ENCODE data around the gene HTR1D.
"Not testable (repeated sequence)": the region's sequence is repeated elsewhere in the genome, so short reads cannot be mapped to it uniquely, and the experiment has no call there.

HTR1D gene

DNA sequence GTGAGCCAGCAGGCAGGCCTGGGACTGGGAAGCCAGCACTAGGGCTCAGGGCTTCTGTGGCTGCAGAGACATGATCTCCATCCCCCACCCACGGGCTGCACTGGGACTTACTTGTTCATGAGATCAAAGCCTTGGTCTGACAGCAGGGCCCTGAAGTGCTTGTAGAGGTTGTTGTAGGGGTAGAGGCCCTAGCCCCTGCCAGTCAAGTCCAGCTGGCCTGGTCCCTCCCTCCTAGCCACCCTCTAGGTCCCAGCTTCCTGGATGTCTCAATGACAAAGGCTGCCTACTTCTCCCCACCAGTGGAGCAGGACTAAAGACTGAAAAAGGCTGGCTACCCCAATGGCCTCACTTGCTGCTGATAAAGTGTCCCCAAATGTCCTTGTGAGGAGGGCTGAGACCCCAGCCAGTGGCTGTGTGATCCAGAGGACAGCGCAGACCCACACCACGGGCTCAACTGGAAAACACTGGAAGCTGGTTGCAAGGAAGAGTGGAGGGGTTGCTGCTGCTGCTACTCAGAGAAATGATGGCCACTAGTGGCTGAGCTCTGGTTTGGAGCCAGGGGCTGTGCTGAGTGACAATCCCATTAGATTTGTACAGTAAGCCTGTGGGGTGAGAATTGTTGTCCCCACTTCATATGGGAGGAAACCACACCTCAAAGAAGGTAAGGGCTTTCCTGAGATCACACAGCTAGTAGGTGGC, 1.4 kb downstream of the HTR1D start:
- FAIRE-seq = no peak

DNA sequence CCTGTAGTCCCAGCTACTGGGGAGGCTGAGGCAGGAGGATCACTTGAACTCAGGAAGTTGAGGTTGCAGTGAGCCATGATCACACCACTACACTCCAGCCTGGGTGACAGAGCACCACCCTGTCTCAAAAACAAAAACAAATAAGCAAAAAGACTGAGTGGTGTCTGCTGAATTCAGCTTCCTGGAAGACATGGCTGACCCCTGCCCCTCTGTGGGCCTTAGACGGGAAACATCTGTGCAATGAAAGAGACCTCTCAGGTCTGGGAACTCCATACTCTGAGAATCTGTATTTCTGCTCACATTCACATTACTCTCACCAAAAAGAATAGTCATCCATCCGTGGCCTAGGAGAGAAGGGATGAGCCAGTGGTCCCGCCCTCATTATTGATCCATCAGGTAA, 2.0 kb downstream of the HTR1D start:
- no peak for FAIRE-seq

DNA sequence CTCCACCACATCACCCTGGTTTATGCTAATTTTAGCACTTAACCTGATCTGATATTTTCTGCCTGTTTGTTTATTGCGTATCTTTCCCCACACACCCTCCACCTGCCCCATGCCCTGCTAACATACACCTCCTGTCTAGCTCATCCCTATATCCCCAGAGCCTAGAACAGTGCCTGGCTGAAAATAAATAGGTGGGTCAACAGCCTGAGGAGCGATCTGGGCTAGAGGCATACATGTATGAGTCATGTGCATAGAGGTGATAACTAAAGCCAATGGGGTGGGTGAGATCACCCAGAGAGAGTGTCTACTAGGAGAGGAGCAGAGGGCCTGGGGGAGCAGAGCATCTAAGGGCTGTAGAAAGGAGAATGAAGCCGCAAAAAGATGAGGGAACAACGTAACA, 2.7 kb downstream of the HTR1D start:
- no peak for FAIRE-seq

DNA sequence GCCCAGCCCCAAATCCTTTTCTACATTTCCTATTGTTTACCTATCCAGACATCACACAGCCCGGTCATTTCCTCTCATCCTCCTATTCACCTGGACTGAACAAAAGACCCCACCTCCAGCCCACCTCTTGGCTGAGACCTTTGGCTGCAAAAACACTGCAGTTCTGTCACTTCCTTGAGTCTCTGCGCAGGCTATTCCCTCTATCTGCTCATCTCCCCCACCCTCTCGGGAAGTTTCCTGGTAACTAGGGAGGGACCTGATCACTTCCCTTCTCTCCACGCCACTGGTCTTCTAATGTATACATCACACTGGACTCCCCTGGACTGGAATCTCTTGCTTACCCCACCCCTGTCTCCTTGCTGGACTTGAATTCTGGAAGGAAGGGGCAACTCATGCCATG, 5.3 kb downstream of the HTR1D start:
- FAIRE-seq = no peak

DNA sequence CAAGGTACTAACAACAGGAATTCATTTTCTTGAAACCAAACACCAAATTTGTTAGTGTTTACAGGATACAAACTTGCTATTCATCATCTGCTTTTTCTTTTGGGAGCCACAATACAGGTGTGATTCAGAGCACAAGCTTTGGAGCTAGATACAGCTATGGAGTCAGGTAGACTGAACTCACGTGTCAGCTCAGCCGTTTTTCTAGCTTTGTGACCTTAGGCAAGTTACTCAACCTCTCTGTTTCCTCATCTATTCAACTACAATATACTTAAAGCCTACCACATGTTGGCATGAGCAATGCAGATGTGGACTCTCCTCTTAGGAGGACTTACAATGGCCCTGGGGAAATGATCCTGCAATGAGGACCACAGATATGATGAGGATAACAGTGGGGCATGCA, 6.3 kb downstream of the HTR1D start:
- FAIRE-seq = no peak

DNA sequence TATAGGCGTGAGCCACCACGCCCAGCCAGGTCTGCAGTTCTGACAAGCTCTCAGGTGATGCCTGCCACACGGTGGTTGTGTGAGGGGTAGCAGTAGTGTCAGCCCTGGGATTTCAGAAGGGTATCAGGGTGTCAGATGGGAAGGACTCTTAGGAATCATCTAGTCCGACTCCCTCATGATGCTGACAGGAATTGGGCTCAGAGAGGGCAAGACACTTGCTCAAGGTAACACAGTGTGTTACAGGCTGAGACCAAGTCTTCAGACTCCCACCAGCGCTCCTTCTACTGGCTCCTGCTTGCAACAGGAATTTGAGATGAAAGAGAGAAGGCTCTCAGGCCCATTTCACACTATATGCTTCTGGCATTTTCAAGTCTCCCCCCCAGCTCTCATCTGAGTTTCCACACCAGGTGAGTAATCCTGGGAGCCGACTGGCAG, 6.9 kb downstream of the HTR1D start:
- FAIRE-seq = no peak

DNA sequence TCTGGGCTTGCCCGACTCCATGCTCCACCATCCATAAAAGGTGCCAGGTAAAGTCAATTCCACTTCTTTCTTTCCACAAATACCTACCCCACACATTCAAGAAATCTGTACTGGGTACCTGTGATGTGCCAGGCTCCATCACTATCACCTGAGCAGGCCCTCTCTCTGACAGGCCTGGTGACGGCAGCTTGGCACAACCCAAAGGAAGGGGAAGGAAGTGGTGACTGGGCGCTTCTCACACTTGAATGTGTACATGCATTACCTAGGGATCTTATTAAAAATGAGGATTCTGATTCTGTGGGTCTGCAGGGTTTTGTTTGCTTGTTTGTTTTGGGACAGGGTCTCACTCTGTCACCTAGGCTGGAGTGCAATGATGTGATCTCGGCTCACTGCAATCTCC, 7.5 kb downstream of the HTR1D start:
- FAIRE-seq = no peak

DNA sequence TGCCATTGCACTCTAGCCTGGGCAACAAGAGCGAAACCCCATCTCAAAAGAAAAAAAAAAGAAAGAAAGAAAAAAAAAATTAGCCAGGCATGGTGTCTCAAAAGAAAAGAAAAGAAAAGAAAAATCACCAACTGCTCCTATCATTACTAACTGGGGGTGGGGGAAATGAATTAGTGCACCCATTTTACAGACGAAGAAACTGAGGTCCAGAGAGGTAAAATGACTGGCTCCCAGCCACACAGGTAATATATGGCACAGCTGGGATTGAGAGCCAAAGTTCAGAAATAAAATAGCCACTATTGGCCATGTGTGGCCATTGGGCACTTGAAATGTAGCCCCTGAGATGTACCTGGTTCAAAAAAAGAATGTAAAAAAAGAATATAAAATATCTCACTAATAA, 8.8 kb downstream of the HTR1D start:
- FAIRE-seq = no peak

DNA sequence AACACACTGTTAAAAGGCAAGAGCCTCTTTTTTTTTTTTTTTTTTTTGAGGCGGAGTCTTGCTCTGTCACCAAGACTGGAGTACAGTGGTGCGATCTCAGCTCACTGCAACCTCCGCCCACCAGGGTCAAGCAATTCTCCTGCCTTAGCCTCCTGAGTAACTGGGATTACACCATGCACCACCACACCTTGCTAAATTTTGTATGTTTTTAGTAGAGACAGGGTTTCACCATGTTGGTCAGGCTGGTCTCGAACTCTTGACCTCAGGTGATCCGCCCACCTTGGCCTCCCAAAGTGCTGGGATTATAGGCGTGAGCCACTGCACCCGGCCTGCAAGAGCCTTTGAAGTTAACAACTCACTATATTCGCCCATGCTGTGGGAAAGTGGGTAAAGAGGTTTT, 9.6 kb downstream of the HTR1D start:
- not testable (repeated sequence) for FAIRE-seq

DNA sequence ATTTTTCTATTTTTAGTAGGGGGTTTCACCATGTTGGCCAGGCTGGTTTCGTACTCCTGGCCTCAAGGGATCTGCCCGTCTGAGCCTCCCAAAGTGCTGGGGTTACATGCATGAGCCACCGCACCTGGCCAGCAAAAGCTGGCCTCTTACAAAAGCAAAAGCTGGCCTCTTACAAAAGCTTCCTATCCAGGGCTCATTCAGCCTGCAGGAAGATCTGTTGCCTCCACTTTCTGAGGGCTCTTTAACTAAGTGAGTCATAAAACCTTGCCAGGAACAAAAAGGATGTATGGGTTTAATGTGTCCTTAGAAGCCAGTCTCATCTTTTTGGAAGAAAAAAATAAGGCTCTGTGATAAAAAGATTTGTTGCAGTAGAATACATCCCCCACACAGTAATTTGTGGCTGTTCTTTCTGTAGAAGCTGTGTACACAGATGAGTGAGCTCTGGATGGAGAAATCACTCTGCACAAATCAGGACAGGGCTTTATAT, 15.0 kb downstream of the HTR1D start:
- FAIRE-seq = no peak

DNA sequence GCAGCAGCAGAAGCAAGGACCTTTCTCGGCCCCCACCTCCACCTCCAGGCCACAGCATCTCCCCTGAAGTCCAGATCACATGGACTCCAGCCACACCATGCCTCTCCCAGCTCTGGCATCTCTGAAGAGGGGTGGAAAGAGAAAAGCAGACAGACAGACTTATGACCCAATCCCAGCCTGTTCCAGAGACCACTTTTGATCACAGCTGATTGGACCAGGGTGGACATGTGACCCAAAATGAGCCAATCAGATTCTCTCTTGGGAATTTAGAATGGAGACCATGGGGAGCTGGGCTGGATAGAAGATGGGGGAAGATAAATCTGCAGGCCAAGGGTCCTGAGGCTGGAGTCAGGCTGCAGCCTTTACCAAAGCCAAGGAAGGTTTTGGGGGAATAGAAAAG, 16.4 kb downstream of the HTR1D start:
- FAIRE-seq = no peak

DNA sequence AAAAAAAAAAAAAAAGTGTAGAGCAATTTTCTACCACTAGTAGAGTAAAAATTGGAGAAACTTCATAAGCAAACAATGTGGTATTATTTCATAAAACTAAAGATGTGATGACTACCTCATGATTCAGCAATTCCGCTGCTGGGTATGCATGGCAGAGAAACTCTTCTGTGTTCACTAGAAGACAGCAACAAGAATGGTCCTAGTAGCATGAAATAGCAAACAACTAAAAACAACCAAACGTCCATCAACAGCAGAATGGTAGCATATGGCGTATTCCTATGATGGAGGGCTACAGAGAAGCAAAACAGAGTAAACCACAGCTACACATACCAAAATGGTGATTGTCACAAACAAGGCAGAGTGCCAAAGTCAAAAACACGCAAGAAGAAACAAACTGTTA, 18.9 kb downstream of the HTR1D start:
- FAIRE-seq = no peak

DNA sequence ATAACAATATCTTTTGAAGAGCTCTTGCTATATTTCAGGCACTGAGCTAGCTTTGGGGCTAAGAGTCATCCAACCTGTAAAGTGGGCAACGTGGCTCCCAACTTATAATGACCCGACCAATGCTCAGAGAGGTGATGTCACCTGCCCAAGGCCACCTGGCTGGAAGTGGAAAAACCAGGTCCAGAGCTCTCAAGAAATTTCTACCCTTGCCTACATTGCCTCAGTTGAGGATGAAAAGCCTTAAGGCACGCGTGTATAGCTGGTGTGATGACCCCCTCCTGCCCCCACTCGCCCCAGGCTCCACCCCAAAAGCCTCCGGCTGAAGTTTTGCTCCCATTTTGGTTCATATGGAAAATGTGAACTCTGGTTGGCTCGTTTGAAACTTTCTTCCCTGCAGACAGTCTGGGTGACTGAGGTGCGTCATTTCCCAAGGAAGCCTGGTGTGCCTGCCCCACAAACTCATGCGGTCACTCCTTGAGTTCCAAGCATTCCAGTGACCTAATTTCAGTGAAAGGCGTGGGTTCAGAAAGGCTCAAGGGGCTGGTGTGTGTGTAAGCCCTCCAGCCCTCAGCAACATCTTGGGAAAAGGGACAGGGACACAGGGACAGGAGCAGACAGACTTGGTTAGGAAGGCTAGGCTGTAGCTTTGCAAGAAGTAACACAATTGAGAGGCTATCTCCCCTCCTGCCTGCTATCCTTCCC, 20.5 kb downstream of the HTR1D start:
- no peak for FAIRE-seq

DNA sequence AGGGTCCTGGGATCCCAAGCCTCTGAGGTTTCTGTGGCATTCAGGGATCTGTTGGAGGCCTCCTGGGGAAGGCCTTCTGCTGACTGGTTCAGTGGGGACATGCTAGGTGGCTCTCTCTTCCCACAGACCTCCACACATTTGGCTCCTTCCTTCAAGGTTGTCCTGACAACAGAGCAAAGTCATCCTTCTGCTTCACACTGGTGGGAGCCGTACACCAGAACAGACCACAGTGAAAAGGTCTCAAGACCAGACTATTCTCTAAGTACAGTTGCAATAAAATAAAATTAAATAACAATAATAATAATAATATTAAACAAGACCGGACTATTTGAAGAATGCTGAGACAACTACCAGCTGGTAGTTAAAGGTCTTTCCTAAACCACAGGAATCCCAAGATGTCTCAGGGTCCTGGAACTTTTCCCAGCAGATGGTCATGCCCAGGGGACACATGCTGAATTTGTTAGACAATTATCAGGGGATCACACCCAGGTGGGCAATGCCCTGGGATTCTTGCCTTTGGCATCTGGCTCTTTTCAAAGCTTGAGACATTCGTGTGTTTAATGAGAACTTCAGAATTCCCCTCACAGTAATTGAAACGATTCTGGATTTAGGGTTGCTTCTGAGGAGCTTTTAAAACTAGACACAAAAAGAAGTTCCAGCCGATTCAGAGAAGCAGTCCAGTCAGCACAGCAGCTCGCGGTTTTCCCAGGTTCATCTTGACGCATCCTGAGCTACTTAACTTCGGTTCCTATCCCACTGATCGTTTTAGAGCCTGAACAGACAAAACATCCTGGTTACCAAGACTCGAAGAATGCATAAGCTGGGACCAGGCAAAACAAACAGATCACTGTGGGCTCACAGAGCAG, 22.9 kb downstream of the HTR1D start:
- no peak for FAIRE-seq

DNA sequence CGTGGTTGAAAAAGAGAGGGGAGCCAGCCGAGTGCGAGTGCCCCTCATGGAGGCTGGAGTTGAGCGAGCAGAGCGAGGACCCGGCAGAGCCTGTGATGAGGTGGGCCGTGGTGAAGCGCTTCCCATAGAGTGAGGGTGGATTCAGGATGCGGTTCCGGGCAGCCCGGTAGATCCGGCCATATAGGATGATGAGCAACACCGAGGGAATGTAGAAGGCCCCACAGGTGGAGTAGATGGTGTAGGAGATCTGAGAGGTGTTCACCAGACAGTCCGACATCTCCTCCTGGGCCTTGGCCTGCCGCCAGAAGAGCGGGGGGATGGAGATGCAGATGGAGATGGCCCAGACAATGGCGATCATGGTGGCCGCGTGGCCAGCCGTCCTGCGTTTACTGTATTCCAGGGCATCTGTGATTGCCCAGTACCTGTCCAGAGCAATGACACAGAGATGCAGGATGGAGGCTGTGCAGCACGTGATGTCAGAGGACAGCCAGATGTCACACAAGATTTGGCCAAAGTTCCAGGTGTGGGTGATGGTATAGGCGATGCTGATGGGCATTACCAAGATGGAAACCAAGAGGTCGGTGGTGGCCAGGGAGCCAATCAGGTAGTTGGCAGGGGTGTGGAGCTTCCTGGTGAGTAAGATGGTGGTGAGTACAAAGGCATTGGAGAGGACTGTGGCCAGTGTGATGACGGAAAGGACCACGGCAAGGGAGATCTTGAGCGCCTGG, 23.7 kb downstream of the HTR1D start:
- no peak for FAIRE-seq

DNA sequence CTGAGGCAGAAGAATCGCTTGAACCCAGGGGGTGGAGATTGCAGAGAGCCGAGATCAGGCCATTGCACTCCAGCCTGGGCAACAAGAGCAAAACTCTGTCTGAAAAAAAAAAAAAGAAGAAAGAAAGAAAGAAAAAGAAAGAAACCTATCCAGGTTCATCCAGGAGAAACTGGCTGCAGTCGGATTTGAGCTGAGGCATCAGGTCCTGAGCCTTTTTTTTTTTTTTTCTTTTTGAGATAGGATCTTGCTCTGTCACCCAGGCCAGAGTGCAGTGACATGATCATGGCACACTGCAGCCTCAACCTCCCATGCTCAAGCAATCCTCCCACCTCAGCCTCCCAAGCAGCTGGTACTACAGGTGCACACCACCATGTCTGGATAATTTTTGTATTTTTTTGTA, 26.1 kb downstream of the HTR1D start:
- FAIRE-seq = no peak

DNA sequence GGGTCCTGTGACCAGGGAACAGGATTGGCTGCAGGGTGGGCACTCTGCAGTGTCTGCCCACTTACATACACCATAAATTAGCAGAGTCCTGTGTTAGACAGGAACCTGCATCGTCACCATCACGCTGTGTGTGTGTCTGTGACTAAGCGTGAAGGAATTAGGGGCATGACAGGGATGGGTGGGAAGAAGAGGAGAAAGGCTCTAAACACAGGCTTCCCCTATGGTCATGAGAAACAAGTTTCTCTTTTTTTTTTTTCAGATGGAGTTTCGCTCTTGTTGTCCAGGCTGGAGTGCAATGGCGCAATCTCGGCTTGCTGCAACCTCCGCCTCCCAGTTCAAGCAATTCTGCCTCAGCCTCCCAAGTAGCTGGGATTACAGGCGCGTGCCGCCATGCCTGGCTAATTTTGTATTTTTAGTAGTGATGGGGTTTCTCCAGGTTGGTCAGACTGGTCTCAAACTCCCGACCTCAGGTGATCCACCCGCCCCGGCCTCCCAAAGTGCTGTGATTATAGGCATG, 28.3 kb downstream of the HTR1D start:
- not testable (repeated sequence) for FAIRE-seq

DNA sequence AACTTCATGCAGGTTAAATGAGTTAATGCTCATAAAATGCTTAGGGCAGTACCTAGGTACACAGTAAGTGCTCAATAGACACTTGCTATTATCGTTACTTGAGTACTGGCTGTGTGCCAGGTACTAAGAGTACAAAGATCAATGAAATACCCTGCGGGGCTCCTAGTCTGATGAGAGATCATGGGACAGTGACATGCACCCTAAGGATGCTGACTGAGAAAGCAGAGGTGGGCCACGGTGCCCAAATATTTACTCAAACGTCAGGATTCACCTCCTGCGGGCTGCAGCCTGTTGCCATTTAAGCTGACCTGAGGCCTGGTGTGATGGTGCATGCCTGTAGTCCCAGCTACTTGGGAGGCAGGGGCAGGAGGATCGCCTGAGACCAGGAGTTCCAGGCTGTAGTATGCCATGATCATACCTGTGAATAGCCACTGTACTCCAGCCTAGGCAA, 28.8 kb downstream of the HTR1D start:
- FAIRE-seq = no peak

DNA sequence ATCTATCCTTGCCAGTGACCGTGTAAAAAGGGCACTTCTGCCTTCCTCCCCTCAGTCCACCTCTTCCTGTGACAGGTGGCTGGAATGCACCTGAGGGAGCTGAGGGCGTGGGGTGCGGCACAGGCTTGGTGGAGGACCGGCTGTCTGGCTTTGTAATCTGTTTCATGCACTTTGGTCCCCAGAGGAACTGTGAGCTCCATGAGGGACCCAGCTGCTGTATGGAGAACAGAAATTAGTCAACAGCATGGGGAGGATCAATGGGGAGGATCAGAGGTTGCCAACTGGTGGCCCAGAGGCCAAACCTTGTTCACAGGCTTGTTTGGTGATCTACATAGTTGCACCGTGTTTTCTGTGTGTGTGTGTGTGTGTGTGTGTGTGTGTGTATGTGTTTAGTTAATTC, 29.7 kb downstream of the HTR1D start:
- no peak for FAIRE-seq

DNA sequence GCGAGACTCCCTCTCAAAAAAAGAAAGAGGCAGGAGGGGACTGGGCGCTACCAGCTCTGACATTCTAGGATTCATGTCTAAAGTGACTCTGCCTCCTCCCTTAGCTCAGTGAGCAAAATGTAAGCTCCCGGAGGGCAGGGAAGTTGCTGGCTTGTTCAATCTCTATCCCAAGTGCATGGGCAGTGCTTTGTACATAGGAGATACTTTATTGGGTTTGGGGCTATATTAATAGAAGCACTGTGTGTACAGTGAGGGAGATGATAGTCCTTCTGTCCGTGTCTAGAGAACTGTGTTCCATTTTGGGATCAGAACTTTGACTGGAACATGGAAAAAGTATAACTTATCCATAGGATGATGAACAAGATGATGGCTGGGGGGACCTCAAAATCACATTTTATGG, 31.9 kb downstream of the HTR1D start:
- FAIRE-seq = no peak

DNA sequence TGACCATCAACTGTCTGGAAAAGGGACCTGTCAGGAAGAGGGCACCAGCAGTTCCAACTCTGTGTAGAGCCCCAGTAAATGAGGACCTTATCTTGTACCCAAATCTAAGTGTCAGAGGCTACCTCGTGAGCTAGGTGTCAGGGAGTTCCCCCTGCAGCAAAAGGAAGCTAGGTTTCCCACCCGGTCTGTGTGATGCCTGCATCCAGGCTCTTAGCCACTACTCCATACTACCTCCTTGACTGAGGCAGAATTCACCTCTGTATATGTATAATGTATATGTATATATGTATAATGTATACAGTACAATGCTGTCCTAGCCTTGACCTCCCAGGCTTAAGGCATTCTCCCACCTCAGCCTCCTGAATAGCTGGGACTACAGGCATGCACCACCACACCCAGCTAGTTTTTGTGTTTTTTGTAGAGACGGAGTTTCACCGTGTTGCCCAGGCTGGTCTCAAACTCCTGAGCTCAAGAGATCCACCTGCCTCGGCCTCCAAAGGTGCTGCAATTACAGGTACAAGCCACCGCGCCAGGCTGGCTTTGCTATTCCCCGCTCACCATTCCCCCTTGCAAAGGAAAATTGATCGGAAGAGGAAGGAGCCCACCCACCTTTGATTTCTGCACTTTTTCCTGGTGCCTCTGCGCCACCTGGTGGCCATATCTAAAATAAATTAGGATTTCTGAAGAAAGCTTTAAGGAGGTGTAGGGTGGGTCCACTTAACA, 32.9 kb downstream of the HTR1D start:
- FAIRE-seq = no peak

DNA sequence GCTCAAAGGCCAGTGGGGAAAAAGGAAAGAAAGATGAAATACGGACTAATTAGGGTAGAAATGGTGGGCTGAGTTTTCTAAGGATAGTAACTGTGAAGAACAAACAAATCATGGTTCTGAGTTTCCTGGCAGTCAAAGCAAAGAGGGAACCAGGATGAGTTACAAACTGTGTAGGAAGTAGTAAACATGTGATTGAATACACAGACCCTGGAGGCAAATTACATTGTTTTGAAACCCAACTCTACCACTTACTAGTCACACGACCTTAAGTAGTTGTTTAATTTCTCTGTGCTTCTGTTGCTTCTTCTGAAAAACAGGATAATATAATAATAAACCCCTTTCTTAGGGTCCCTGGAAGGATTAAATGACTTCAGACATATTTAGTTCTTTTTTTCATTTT, 37.4 kb downstream of the HTR1D start:
- FAIRE-seq = no peak
